ENCODE data around the gene ELFN1.
A peak's percentile ranks its signal among the peaks of the same experiment; 100 is the strongest.
"Not testable (repeated sequence)": the region's sequence is repeated elsewhere in the genome, so short reads cannot be mapped to it uniquely, and the experiment has no call there.

Gene ELFN1

GRCh38 chr7:1712907-1713501, 42.9 kb downstream of the ELFN1 start:
- no peak for DNase-seq

GRCh38 chr7:1713502-1714484, 43.7 kb downstream of the ELFN1 start:
- DNase-seq = no peak

GRCh38 chr7:1714583-1715330, 44.7 kb downstream of the ELFN1 start:
- no peak for DNase-seq

DNA sequence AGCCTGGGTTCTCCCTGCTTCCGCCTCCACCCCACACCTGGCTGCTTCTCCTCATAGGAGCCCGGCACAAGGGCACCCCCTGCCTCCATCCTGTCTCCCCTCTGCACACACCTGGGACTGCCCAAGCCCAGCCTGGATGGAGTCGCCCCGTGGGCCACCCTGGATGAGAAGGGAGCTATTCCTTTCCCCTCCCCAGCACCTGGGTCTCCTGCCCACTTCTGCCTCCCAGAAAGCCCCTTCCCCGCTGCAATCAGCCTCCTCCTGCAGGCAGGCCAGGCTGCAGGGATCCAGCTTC, 45.2 kb downstream of the ELFN1 start:
- DNase-seq = no peak

DNA sequence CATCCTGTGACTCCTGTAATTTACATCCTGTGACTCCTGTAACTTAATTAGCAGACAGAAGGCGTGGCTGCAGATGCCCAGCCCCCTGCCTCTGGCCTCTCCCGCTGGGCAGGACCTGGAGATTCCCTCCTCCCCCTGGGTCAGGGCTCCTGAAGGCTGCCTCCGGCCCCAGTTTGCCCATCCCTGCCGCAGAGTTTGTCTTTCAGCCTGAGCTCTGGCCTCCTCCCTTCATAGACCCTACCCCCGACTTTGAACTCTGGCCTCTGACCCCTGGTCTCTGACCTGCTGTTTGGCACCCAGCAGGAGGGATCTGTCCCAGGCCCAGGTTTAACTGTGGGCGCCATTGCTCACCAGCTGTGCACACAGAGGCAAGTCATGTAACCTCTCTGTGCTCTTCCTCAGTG, 45.6 kb downstream of the ELFN1 start:
- no peak for DNase-seq

DNA sequence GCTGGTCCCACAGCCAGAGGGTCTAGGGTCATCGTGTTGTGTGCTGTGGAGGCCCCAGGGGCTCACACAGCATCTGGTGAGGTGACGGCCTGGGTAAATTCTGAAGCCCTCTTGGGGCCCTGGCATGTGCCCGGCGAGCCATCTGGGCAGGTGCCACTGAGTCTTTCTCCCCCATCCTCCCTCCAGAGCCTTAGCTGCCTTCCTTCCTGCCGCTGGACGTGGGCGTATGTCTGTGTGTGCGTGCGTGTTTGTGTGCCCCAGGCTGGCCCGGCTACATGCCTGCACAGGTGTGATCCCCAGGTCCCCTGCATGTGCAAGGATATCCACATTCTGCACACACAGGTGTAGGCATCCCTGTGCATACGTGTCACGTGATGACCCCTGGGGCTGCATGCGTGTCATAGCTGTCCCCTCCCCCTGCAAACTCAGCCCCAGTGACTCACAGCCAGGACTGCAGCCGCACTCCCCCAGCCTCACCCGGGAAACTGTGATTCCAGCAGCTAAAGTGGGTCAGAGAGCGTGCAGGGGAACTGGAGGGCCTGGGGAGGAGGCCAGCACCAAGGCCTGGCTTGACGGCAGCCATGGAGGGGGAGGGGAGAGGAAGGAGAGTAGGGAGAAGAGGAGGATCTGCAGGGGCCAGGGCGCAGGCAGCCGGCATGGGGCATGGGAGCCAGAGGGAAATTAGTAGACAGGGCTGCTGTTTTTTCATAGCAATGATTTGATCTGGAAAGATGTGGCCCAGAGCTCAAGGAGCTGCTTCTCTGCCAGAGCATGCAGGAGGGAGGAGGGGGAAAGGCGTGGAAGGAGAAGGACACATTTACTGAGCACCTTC, 46.4 kb downstream of the ELFN1 start:
- DNase-seq = no peak

- no peak for DNase-seq
Observed at GRCh38 chr7:1717095-1717483, 47.0 kb downstream of the ELFN1 start.

- DNase-seq = no peak
Observed at GRCh38 chr7:1717903-1718676, 48.0 kb downstream of the ELFN1 start.

- DNase-seq = not testable (repeated sequence)
Observed at GRCh38 chr7:1718850-1719249, 48.8 kb downstream of the ELFN1 start.

DNA sequence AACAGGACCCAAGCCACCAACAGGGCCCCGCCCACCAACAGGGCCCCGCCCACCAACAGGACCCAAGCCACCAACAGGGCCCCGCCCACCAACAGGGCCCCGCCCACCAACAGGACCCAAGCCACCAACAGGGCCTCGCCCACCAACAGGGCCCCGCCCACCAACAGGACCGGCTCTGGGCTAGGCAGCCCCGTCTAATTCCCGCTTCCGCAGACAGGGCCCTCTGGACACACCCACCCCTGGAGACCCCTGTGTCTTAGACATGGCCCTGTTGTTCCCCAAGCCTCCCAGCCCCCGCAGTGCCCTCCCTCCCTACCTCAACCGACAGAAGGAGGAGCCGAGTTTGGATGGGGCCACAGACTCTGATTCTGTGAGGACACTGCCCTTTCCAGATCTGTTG, 49.2 kb downstream of the ELFN1 start:
- DNase-seq = not testable (repeated sequence)

- no peak for DNase-seq
Observed at GRCh38 chr7:1719913-1720312, 49.8 kb downstream of the ELFN1 start.

DNA sequence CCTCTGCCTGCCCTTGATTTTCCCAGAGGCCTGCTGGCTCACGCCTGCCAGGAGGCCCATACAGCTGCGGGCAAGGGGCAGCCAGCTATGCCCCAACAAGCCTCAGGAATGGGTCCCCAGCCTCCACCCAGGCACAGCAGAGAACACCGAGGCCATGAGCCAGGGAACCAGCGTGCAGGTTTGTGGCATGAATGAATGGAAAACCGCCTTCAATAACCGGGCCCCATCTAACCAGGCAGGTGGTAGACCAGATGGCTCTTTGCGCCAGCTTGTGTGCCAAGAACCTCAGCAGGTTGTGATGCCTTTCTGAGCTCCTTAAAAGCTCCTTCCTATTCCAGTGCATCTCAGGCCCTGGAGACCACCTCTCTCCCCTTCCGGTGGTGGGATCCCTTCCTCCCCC, 50.2 kb downstream of the ELFN1 start:
- DNase-seq = peak in 1 of 2 experiments; percentile 21

GRCh38 chr7:1721047-1721690, 51.1 kb downstream of the ELFN1 start:
- DNase-seq = no peak

- no peak for DNase-seq
Observed at GRCh38 chr7:1723254-1723653, 53.2 kb downstream of the ELFN1 start.

DNA sequence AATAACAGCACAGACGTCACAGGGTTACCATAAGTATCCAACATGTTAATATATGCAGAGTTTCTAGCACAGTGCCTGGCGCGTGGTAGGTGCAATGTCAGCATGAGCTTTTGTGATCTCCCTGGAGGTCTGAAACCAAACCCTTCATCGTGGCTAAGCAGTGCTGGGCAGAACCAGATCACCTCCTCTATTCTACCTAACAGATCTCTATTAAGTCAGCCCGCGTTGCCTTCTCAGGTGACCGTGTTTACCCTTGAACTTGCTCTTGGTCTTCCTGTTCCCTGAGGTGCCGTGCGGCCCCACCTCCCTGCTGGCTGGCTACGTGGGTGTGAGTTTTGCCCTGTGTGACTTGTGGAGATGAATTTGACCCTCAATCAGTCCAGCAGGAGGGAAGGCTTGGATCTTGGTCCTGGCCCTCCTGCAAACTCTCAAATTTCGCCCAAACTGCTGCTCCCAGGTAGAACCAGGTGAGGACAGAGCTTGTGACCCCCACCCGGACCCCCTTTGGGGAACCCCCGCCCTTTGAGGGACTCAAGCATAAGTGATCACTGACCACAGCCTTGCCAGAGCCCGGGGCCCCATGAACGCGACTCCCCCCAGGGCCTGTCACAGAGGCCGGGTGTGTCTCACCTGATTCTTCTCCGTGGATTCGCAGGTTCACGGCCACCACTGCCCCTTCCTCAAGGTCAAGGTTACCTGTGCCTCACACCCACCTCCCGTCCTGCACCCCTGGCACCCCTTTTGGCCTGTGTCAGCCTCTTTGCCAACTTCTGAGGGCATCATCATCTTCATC, 54.2 kb downstream of the ELFN1 start:
- no peak for DNase-seq

GRCh38 chr7:1725199-1725690, 55.2 kb downstream of the ELFN1 start:
- no peak for DNase-seq

- DNase-seq = no peak
Observed at GRCh38 chr7:1725766-1726630, 55.9 kb downstream of the ELFN1 start.

GRCh38 chr7:1727079-1727478, 57.0 kb downstream of the ELFN1 start:
- DNase-seq = no peak

DNA sequence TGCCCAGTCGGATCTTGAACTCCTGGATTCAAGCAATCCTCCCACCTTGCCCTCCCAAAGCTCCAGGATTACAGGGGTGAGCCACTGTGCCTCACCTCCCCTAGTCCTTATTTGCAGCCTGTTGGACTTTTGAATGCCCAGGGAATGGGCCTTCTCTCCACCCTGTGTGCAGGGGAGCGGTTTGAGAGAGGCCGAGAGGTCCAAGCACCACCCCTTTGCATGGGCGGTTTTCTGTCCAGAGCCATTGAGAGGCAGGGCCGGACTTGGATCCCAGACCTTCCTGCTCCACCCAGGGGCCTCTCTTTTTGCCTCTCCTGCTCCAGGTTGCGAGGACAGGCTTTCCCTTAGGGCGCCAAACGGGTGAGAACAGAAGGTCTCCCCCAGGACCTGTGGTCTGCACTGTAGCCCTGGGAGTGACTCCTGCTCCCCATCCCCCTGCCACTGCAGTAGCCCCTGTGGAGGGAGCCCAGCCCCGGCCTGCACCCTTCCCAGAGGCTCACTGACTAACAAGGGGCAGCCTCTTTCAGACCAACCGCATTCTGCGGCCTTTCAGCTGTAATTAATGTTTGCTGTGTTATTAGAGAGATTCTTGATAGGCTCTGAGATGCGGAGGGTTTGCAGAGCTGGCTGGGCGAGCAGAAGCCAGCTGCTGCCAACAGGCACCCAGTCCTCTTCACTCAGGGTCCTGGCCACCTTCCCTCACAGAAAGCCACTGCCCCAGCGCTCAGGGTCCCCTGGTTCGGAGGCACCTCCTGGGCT, 57.9 kb downstream of the ELFN1 start:
- no peak for DNase-seq
